GM23248 (cell line): ENCODE data around the gene PLXDC1.

Experiments used
- EZH2 ChIP-seq: fragments of 200-600 bp; sonication (generic); IDR thresholded peaks from 2 replicates; pipeline ENCODE4 v1.6.1; 2018; ENCODE audit warnings: antibody characterized with exemption, mild to moderate bottlenecking; ENCODE audit not compliant: insufficient read depth, poor library complexity, severe bottlenecking
- EZH2phosphoT487 ChIP-seq: fragments of 200-600 bp; sonication (generic); IDR thresholded peaks from 2 replicates; pipeline ENCODE4 v1.6.1; 2018; ENCODE audit warnings: antibody characterized with exemption, moderate library complexity, mild to moderate bottlenecking, low read depth; ENCODE audit not compliant: insufficient read depth

DNA sequence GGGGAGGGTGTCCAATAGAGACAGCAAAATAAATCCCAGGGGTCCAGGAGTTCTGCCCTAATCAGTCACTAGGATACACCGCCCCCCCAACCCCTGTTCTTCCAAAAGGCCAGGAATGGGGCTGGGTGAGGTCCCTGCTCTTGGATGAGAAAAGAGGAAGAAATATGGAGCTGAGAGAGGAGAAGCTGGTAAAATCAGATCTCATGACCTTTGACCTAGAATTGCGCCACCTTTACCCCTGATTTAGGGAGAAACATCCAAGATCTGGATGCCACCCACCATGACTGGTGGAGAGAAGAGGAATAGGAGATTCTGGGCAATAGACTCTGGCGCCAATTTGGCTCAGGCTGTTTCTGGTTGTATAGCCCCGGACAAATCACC is 46.7 kb upstream of the PLXDC1 start:
- TF ChIP-seq EZH2 (no peak), EZH2phosphoT487 (no peak)
